Measurements from ENCODE around the gene TCERG1L.

The TCERG1L gene

GRCh38 chr10:131230166-131230565 is 81.4 kb downstream of the TCERG1L start:
- no peak for DNase-seq (ENCODE audit: low read depth, low spot score)

GRCh38 chr10:131227163-131227740 is 84.3 kb downstream of the TCERG1L start:
- DNase-seq (ENCODE audit: low read depth, low spot score) = no peak

DNA sequence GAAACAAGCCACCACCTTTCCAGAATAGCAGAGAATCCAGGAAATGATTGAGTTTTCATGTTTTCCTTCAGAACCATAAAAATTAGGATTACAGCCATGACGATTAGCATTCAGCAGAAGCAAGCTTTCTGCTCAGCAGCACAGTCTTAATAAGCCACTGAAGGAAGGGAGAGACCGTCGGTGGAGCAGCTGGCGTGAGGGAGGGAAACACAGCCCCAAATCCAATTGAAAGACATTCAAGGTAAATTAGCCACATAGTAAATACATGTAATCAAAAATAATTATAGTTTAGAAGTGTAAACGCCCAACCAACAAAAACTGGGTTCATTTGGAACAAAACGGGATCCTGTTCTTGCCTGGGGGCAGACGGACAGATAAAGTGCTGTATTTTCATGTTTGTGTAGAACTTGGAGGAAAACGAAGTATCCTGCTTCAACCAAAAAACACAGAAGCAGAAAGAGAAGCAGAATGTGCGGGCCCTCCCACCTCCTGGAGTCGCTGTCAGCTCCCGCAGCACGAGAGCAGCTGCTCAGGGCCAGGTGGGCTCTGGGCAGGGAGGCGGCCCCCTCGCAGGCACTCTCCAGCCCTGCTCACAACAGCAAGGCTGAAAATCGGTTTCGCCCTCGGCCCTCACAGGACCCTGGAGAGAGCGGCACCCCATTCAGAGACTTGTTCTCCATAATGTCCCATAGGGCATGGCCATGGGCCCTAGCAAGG is 84.9 kb downstream of the TCERG1L start:
- no peak for DNase-seq (ENCODE audit: low read depth, low spot score)

DNA sequence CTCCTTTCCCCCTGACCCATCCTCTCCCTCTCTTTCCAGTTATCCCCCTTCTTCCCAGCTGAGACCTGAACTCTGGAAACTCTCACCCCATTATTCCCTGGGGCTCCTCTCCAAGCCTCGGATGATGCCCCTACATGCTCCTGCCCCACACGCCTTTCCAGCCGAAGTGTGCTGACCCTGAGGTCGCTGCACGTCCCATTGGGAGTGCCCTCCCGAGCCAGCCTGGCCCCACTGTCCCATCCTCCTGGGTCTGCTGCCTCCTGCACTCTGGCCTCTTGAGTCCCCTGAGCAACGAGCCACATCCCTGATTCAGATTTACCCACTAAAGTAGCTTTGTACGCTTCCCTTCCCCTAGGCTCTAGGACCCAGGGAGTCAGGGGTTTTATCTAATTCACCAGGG is 87.4 kb downstream of the TCERG1L start:
- no peak for DNase-seq (ENCODE audit: low read depth, low spot score)

- no peak for DNase-seq (ENCODE audit: low read depth, low spot score)
Measured at GRCh38 chr10:131223422-131223821, 88.1 kb downstream of the TCERG1L start.

GRCh38 chr10:131222986-131223385 is 88.5 kb downstream of the TCERG1L start:
- no peak for DNase-seq (ENCODE audit: low read depth, low spot score)

DNA sequence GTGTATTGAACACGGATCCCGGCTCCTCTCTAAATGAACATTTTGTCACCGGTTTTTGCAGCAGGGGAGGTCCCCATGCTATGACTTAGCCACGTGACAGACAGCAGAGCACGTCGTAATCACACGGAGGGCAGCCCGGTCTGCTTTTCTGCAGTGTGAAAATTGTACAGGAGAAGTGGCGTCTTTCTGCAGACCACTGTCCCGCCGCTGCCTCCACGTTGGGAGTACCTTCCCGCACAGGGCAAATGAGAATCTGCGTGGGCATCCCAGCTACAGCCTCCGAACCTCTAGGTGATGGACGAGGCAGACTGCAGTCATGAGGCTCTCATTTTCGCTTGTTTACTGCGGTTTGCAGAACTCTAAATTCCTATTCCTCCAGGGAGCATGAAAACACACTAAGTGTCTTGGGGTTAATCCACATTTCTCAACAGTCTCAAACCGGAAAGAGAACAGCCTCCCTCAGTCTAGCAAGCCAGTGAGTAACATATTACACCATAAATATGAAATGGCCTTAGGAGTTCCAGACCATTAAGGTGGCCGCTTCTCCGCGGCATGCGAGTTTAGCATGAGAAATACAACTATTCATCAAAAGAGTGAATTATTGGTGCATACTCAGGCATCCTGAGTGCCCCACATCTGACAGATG is 89.8 kb downstream of the TCERG1L start:
- DNase-seq (ENCODE audit: low read depth, low spot score) = no peak

GRCh38 chr10:131220601-131221171 is 90.8 kb downstream of the TCERG1L start:
- DNase-seq (ENCODE audit: low read depth, low spot score) = no peak

- DNase-seq (ENCODE audit: low read depth, low spot score) = no peak
Measured at GRCh38 chr10:131219955-131220489, 91.5 kb downstream of the TCERG1L start.

DNA sequence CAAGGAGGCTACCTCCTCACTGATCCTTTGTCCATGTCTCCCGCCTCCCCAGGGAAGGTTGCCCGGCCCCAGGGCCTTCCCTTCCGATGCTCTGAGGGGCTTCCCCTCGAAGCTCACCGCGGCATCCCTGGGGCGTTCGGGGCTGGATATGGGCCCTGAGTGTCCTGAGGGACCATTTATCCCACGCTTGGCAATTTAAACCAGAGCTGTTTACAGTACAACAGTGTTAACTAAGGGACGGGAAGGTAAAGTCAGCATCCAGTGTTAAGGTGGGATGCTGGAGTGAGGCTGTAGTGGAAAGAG is 92.0 kb downstream of the TCERG1L start:
- no peak for DNase-seq (ENCODE audit: low read depth, low spot score)

DNA sequence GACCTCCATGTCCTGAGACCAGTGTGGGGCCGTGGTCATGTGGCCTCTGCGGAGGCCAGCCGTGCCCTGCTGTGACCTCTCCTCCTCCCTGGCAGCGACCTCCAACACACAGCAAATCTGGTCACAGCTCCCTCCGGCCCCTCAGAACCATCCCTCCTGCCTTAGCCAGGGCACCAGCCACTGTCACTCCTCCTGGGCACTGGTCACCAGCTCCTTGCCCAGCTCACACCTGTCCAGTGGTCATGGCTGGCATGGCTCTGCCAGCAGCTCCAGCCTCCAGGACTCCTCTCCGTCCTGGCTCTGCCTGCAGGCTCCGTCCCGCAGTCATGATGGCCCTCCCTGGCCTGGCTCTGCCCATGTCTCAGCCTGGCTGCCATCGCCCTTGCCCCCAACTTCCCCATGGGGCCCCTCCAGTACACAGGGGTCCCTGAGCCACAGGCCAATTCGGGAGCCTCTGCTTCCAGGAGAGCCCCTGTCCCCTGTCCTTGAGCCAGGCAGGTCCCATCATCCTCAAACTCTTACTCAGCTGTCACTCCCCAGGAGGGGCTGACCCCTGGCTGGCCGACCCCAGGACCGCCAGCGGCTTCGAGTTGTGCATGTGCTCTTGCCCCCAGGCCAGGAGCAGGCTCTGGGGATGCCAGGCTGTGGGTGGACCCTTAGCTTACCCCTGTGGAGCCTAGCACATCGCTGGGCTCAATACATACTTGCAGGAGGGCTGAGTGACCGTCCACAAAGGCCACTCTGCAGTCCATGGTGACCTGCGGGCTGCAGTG is 92.5 kb downstream of the TCERG1L start:
- no peak for DNase-seq (ENCODE audit: low read depth, low spot score)

GRCh38 chr10:131216681-131217230 is 94.8 kb downstream of the TCERG1L start:
- DNase-seq (ENCODE audit: low read depth, low spot score) = no peak

GRCh38 chr10:131215776-131216175 is 95.7 kb downstream of the TCERG1L start:
- DNase-seq (ENCODE audit: low read depth, low spot score) = no peak

DNA sequence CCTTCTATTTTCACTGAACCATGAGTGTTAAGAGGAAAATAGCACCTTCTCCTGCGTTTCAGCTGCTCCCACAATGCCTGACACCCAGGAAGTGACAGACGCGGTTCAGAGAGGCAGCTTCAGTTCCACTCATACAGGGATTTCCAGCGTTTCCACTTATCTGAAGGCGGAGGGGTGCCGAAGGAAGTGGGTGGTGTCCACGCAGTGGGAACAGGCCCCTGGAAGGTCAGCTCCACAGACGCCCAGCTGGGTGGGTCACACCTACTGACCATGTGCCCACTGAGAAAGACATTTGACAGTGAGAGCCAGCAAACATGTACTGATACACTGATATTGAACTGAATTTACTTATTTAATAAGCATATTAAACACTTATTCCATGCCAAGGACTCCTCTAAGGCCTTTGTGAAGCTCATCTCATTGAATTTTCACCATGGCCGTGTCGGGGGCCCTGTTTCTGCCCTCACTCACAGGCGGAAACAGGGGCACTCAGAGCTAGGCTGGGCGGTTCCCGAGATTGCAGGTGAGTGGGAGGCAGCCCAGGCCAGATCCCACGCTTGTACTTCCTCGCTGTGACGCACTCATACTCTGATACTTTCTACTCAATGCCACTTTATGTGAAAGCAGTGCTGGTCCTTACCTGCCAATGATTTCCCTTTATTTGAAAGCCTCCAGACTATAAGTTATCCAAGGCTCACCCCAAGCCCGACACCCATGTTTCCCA is 96.8 kb downstream of the TCERG1L start:
- DNase-seq (ENCODE audit: low read depth, low spot score) = no peak

GRCh38 chr10:131213741-131214505 is 97.6 kb downstream of the TCERG1L start:
- no peak for DNase-seq (ENCODE audit: low read depth, low spot score)

DNA sequence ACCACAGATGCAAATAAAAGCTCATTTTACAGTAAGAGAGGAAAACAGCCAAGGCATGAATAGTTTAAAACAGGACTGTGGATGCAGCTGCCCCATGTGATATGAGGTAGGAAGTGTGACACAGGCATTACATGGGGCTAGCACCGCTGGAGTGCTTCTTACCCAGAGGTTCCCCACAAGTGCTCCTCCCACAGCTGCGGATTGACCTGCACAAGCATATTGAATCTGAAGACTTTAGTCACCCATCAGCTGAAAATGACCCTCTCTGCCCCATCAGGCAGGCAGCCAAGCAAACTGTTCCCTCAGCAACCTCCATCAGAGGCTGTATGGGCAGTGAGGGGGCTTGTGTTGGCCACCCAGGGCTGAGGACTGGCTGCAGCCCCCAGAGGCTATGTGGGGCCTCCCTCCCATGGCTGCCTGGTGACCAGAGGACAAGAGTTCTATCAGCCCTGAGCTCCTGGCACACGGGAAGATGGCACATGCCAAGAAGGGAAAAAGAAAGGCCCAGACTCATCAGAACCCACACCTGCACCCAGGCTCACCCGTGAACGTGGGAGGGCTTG is 98.7 kb downstream of the TCERG1L start:
- no peak for DNase-seq (ENCODE audit: low read depth, low spot score)

- DNase-seq (ENCODE audit: low read depth, low spot score) = no peak
Measured at GRCh38 chr10:131211965-131212619, 99.4 kb downstream of the TCERG1L start.

- no peak for DNase-seq (ENCODE audit: low read depth, low spot score)
Measured at GRCh38 chr10:131211559-131211958, 100.0 kb downstream of the TCERG1L start.

GRCh38 chr10:131211146-131211545 is 100.4 kb downstream of the TCERG1L start:
- no peak for DNase-seq (ENCODE audit: low read depth, low spot score)
